GM18502 (cell line): ENCODE results near the gene CSNK2A2.

ENCODE experiments used
- ATAC-seq: cut with Tn5 transposase; IDR thresholded peaks from one replicate; pipeline ENCODE4 v1.9.1; 2021; ENCODE audit warnings: mild to moderate bottlenecking; ENCODE audit not compliant: unreplicated experiment, poor library complexity

The CSNK2A2 gene

GRCh38 chr16:58200004-58200797, 2.3 kb upstream of the CSNK2A2 start:
- ATAC-seq: no peak

GRCh38 chr16:58198803-58199411, 1.0 kb upstream of the CSNK2A2 start:
- no peak for ATAC-seq

GRCh38 chr16:58197314-58198012, 443 bp downstream of the CSNK2A2 start:
- ATAC-seq: peak; percentile 39

GRCh38 chr16:58196898-58197313, 1.0 kb downstream of the CSNK2A2 start:
- no peak for ATAC-seq

- ATAC-seq: no peak
Measured at GRCh38 chr16:58195771-58196170, 2.1 kb downstream of the CSNK2A2 start.

- ATAC-seq: no peak
Measured at GRCh38 chr16:58195344-58195743, 2.6 kb downstream of the CSNK2A2 start.

GRCh38 chr16:58194790-58195189, 3.1 kb downstream of the CSNK2A2 start:
- no peak for ATAC-seq

- ATAC-seq: no peak
Measured at GRCh38 chr16:58187665-58188421, 10.1 kb downstream of the CSNK2A2 start.

GRCh38 chr16:58187092-58187491, 10.8 kb downstream of the CSNK2A2 start:
- no peak for ATAC-seq

- ATAC-seq: no peak
Measured at GRCh38 chr16:58186176-58186944, 11.5 kb downstream of the CSNK2A2 start.

GRCh38 chr16:58177353-58177710, 20.6 kb downstream of the CSNK2A2 start:
- ATAC-seq: no peak

GRCh38 chr16:58176608-58177352, 21.1 kb downstream of the CSNK2A2 start:
- ATAC-seq: no peak

GRCh38 chr16:58170223-58170622, 27.7 kb downstream of the CSNK2A2 start:
- ATAC-seq: no peak

GRCh38 chr16:58160855-58161254, 37.1 kb downstream of the CSNK2A2 start:
- ATAC-seq: no peak

- no peak for ATAC-seq
Measured at GRCh38 chr16:58158725-58159124, 39.2 kb downstream of the CSNK2A2 start.

GRCh38 chr16:58157951-58158540, 39.9 kb downstream of the CSNK2A2 start:
- ATAC-seq: no peak

- no peak for ATAC-seq
Measured at GRCh38 chr16:58157239-58157638, 40.7 kb downstream of the CSNK2A2 start.

GRCh38 chr16:58155839-58156238, 42.1 kb downstream of the CSNK2A2 start:
- no peak for ATAC-seq

GRCh38 chr16:58154345-58154744, 43.6 kb downstream of the CSNK2A2 start:
- no peak for ATAC-seq
